CD4-positive, alpha-beta T cell treated with Interleukin-2 at 100 ng/mL for 4 hours (primary cell): ENCODE data around the gene CORT.

Experiments used
- DNase-seq: peaks from one replicate; pipeline ENCODE4 v3.0.0-alpha.2; 2020; ENCODE audit warnings: low spot score

The CORT gene

GRCh38 chr1:10474613-10475507, 25.0 kb downstream of the CORT start, which contains the start of gene PEX14:
Gene PEX14 (plus strand): TSS chr1:10474950. CDS start chr1:10474967, 17 bp downstream.
- peak; percentile 85 for DNase-seq

- no peak for DNase-seq
These were observed 25.7 kb downstream of the CORT start for GRCh38 chr1:10475510-10475909.

GRCh38 chr1:10479296-10479695, 29.5 kb downstream of the CORT start:
- no peak for DNase-seq

- no peak for DNase-seq
These were observed 30.8 kb downstream of the CORT start for GRCh38 chr1:10480614-10481013.

GRCh38 chr1:10484521-10484920, 34.7 kb downstream of the CORT start:
- no peak for DNase-seq

- DNase-seq, result no peak
These were observed 39.6 kb downstream of the CORT start for GRCh38 chr1:10489291-10490055.

GRCh38 chr1:10490286-10490970, 40.6 kb downstream of the CORT start:
- DNase-seq, result no peak

- no peak for DNase-seq
These were observed 44.6 kb downstream of the CORT start for GRCh38 chr1:10494418-10494753.

GRCh38 chr1:10494754-10495474, 45.1 kb downstream of the CORT start:
- peak; percentile 78 for DNase-seq

- no peak for DNase-seq
These were observed 45.6 kb downstream of the CORT start for GRCh38 chr1:10495475-10495817.

GRCh38 chr1:10495952-10496351, 46.1 kb downstream of the CORT start:
- DNase-seq, result no peak

GRCh38 chr1:10497109-10497508, 47.3 kb downstream of the CORT start:
- no peak for DNase-seq

GRCh38 chr1:10498231-10498630, 48.4 kb downstream of the CORT start:
- peak; percentile 28 for DNase-seq
